K562 (cell line): ENCODE data around the gene NFKBIB. TPM values are rescaled to one million over a fixed set of nuclear protein-coding genes. Genes with fewer than 3 reads are reported as not detected.

Source experiments
- DDX20 ChIP-seq: fragments of 450-650 bp; IDR thresholded peaks from 2 replicates; pipeline ENCODE4 v1.6.1; 2016; ENCODE audit warnings: missing genetic modification characterization, low read depth, mild to moderate bottlenecking, missing compliant biosample characterization, moderate library complexity
- E2F3 ChIP-seq: fragments of 250-450 bp; sonication (Bioruptor Pico); IDR thresholded peaks from 2 replicates; pipeline ENCODE4 v1.4.0; 2020; ENCODE audit warnings: mild to moderate bottlenecking
- E4F1 ChIP-seq: fragments of 250-450 bp; sonication (Bioruptor Pico); IDR thresholded peaks from 2 replicates; pipeline ENCODE4 v1.5.0; 2021; ENCODE audit warnings: mild to moderate bottlenecking, borderline replicate concordance
- FOXA3 ChIP-seq, 2 experiments: fragments of 450-650 bp in 1 of 2; sonication (generic) in 1 of 2; formaldehyde crosslinking; IDR thresholded peaks in 1 of 2; conservative IDR thresholded peaks in 1 of 2; 2 replicates each; pipeline versions ENCODE4 v1.4.0 to v1.8.0; 2020 to 2022; ENCODE audit warnings: mild to moderate bottlenecking in 2 of 2, missing genetic modification reagents in 1 of 2
- KLF10 ChIP-seq: fragments of 250-450 bp; sonication (Bioruptor Pico); IDR thresholded peaks from 2 replicates; pipeline ENCODE4 v1.6.1; 2021; ENCODE audit warnings: matching md5 sums
- NFE2 ChIP-seq: IDR thresholded peaks from 2 replicates; pipeline ENCODE4 v1.6.1; 2014; ENCODE audit warnings: antibody characterized with exemption, low read depth
- SIN3A ChIP-seq, 2 experiments: fragments of 150-350 bp in 1 of 2; IDR thresholded peaks; 2 replicates each; pipeline ENCODE4 v1.6.1; 2011 to 2016; ENCODE audit warnings: borderline replicate concordance in 2 of 2, low read depth in 2 of 2, low read length in 2 of 2, mild to moderate bottlenecking in 2 of 2, moderate library complexity in 2 of 2; ENCODE audit not compliant: control insufficient read depth in 1 of 2
- TFAM ChIP-seq: fragments of 250-450 bp; sonication (Bioruptor Pico); conservative IDR thresholded peaks from 2 replicates; pipeline ENCODE4 v1.5.0; 2021; ENCODE audit warnings: mild to moderate bottlenecking, moderate library complexity
- ZNF384 ChIP-seq: IDR thresholded peaks from 2 replicates; pipeline ENCODE4 v1.6.1; 2012; ENCODE audit warnings: low read depth, low read length, improper control_type of control experiment
- polyA plus RNA-seq, 8 experiments: library from polyadenylated mRNA; depleted of rRNA in 4 of 8; stranded (reverse) in 5 of 8; unstranded in 3 of 8; fragments of >200 nt; fragmentation: Nextera tagmentation in 2 of 8; fragmentation: Illumina TruSeq in 1 of 8; extraction: Ambion mirVana in 2 of 8; extraction: Trizol in 1 of 8; gene quantifications; 2 replicates each; pipeline versions ENCODE4 v1.2.1 to v1.2.3, GENCODE V29; 2011 to 2014; ENCODE audit warnings: inconsistent platforms in 1 of 8, missing spikeins in 1 of 8
- total RNA-seq, 7 experiments: library from RNA; depleted of rRNA in 6 of 7; stranded (reverse); fragments of >200 nt in 6 of 7; fragmentation: Illumina TruSeq in 2 of 7; extraction: Trizol in 2 of 7; gene quantifications; 2 replicates each; pipeline versions ENCODE4 v1.2.1 to v1.2.3, GENCODE V29; 2011 to 2021; ENCODE audit warnings: low replicate concordance in 1 of 7
- TF ChIP-seq, protein P1 (sequence below): fragments of 250-450 bp; sonication (Bioruptor Pico); IDR thresholded peaks from 2 replicates; pipeline ENCODE4 v1.5.0; 2021; ENCODE audit warnings: mild to moderate bottlenecking, moderate library complexity
- TF ChIP-seq, protein P2 (sequence below): IDR thresholded peaks from 2 replicates; pipeline ENCODE4 v1.6.1; 2012; ENCODE audit warnings: low read depth, low read length, improper control_type of control experiment, borderline replicate concordance

The NFKBIB gene
- total and polyA plus RNA-seq, 9 of the 15 experiments (the other 6 are each of a cell fraction or from before 2014, with no cell fraction given) = 1.5 to 44.9 (median 10.4) TPM

DNA sequence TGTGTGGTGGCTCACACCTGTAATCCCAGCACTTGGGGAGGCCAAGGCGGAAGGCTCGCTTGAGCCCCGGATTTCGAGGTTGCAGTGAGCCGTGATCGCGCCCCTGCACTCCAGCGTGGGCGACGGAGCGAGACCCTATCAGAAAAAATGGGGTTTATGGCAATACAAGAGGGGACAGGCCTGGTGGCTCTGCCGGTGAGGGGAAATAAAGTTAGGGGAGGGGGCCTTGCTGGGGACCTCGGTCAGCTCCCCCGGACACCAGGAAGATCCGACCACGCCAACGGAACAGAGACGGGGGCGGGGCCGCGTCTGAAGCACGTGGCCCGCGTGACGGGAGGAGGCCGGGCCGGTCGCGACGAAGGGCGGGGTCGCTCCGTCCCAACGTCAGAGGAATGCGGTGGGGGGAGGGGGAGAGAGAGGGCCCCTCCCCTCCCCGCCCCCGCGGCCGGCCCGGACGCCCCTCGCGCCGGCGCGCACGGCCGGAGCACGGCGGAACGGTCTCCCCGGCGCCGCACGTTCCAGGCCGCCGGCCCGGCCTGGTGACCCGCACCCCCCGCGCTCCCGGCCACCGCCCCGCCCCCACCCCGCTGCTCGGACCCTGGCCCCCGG lies 48.0 kb upstream of the NFKBIB start (continued):
- TF ChIP-seq, protein P1, sequence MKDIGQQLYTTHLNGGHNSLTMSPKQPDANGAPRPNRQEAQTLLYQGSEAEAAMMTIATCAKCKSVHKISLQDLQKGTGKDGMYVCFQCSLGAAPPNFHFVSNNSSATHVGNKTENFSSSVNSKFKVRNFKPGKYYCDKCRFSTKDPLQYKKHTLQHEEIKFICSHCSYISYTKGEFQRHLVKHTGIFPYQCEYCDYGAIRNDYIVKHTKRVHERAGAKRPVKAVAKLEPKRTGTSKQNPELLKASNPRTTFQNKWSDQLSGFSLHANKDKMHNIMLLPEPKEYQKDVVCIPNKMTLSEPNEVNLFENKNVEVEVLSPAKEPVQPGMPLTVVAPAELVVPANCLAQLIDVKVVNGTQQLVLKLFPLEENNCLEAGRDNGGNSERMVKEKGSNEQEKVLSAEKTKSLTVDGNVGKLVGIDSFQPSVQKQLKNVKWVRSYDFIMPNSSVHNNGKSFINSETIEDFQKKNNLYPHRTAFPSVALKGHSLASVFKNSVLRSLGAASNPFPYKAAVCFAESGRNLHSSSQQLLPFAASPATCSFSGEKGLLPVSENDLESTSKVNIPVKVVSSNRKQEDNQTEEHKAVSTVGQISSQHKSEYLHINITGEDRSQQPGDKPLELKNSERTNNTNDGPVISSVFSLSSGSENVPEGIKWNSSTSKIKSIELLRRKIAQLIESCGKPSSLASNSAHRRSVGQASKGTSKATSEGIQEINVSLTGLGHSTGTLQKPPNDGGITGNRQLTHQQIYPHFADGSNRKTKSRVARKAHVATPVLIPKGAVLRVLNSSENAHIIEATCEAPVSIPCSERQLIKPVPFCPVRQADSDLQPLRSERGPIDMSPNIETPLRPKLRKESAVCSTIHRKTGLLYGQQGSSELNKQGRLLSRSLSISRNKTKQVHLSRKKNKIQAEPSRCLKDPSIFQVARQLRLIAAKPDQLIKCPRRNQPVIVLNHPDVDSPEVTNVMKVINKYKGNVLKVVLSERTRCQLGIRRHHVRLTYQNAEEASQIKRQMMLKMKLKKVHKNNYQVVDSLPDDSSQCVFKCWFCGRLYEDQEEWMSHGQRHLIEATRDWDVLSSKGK (CRISPR knock-in tag) = no peak
- TF ChIP-seq E4F1 (CRISPR knock-in tag) (no peak), TFAM (CRISPR knock-in tag) (no peak), KLF10 (CRISPR knock-in tag) (peak; percentile 64; the same call in 1 of the 2 replicates), E2F3 (CRISPR knock-in tag) (peak; percentile 30; the same call in 1 of the 2 replicates), FOXA3 (CRISPR knock-in tag; conservative IDR thresholded peaks at IDR 0.05 in 1 of 2, IDR thresholded peaks at IDR 0.05 in 1 of 2) (no peak), ZNF384 (no peak), SIN3A (IDR thresholded peaks at IDR 0.05; ENCODE audit: borderline replicate concordance in 2 of 2, control insufficient read depth in 1 of 2, low read depth in 2 of 2, low read length in 2 of 2) (peak; percentile 67 to 86), DDX20 (no peak), NFE2 (no peak; the same call in 1 of the 2 replicates)
- TF ChIP-seq, protein P2, sequence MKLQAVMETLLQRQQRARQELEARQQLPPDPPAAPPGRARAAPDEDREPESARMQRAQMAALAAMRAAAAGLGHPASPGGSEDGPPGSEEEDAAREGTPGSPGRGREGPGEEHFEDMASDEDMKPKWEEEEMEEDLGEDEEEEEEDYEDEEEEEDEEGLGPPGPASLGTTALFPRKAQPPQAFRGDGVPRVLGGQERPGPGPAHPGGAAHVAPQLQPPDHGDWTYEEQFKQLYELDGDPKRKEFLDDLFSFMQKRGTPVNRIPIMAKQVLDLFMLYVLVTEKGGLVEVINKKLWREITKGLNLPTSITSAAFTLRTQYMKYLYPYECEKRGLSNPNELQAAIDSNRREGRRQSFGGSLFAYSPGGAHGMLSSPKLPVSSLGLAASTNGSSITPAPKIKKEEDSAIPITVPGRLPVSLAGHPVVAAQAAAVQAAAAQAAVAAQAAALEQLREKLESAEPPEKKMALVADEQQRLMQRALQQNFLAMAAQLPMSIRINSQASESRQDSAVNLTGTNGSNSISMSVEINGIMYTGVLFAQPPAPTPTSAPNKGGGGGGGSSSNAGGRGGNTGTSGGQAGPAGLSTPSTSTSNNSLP = no peak
